ENCODE results near the gene N4BP3.

DNA sequence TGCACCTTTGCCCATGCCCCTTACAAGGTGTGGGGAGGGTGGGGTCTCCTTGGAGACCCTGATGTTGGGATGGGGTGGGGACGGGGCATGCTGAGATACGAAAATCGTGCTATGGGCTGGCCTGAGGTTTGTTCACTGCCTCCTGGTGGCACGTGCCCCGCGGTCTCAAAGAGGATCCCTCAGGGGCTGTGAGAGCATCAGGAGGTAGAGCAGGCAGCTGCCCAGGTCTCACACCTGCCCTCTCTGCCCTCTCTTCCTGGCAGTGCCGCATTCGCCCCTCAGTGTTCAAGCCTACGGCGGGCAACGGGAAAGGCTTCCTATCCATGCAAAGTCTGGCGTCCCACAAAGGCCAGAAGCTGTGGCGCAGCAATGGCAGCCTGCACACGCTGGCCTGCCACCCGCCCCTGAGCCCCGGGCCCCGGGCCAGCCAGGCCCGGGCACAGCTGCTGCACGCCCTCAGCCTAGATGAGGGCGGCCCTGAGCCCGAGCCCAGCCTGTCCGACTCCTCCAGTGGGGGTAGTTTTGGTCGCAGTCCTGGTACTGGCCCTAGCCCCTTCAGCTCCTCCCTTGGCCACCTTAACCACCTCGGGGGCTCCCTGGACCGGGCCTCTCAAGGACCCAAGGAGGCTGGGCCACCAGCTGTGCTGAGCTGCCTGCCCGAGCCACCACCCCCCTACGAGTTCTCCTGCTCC, 6.7 kb downstream of the N4BP3 start:
- TF ChIP-seq, protein P1, sequence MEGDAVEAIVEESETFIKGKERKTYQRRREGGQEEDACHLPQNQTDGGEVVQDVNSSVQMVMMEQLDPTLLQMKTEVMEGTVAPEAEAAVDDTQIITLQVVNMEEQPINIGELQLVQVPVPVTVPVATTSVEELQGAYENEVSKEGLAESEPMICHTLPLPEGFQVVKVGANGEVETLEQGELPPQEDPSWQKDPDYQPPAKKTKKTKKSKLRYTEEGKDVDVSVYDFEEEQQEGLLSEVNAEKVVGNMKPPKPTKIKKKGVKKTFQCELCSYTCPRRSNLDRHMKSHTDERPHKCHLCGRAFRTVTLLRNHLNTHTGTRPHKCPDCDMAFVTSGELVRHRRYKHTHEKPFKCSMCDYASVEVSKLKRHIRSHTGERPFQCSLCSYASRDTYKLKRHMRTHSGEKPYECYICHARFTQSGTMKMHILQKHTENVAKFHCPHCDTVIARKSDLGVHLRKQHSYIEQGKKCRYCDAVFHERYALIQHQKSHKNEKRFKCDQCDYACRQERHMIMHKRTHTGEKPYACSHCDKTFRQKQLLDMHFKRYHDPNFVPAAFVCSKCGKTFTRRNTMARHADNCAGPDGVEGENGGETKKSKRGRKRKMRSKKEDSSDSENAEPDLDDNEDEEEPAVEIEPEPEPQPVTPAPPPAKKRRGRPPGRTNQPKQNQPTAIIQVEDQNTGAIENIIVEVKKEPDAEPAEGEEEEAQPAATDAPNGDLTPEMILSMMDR (IDR thresholded peaks at IDR 0.05), result no peak
- TF ChIP-seq POLR2AphosphoS5 (IDR thresholded peaks at IDR 0.05) (no peak), POLR2A (IDR thresholded peaks at IDR 0.05) (no peak)
